ENCODE measurements around the gene HSD17B11. TPM values are rescaled to one million over a fixed set of nuclear protein-coding genes. Genes with fewer than 3 reads are reported as not detected.
"Not testable (repeated sequence)": the region's sequence is repeated elsewhere in the genome, so short reads cannot be mapped to it uniquely, and the experiment has no call there.

HSD17B11 gene
- total and polyA plus RNA-seq, 12 donors = 4.6 to 25.4 (median 12.2) TPM

DNA sequence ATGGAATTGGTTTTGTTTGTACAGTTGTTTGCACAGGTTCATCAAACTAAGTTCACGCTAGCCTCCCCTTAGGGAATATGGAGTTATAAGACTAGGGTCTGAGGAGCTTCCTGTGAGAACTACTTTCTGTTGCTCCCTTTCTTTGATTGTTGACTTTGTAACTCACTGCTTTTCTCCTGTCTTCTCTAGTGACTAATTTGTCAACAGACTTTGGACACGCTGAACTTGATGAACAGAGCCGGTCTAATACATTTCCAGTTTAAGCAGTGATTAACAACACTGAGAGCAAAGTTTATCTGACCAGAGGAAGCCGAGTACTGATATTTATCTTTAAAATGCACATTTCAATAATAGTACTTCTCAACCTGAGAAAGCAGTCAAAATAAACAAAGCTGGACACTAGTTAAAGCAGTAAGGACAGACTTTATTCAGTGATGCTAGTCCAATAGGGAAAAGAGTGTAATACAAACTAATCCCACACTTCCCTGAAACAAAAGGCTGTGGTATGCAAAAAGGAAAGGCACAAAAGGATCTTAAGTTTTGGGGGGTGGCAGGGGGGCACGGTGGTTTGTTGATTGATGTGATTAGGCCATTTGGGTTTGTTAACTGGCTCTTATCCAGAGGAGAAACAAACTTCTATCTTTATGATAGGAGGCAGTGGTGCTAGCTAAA lies 28.7 kb upstream of the HSD17B11 start:
- Histone ChIP-seq H3K27ac (no peak overlapping the region), H3K27me3 (no peaks in the 10 kb centered on the region), H3K4me1 (peaks cover 4 to 25% (median 24%) of the 10 kb centered on the region in 9 donors), H3K9me3 (no peaks in the 10 kb centered on the region), H3K4me3 (no peak overlapping the region), H3K36me3 (no peaks in the 10 kb centered on the region)
- ATAC-seq (no peak), DNase-seq (no peak)
- intact Hi-C loops (cut with DNase I) = loop anchor here in 1 of 10 donors (5.0 kb wide), 1 partner anchor 32 kb away; no protein-coding TSS in a partner anchor
- TF ChIP-seq, protein P1, sequence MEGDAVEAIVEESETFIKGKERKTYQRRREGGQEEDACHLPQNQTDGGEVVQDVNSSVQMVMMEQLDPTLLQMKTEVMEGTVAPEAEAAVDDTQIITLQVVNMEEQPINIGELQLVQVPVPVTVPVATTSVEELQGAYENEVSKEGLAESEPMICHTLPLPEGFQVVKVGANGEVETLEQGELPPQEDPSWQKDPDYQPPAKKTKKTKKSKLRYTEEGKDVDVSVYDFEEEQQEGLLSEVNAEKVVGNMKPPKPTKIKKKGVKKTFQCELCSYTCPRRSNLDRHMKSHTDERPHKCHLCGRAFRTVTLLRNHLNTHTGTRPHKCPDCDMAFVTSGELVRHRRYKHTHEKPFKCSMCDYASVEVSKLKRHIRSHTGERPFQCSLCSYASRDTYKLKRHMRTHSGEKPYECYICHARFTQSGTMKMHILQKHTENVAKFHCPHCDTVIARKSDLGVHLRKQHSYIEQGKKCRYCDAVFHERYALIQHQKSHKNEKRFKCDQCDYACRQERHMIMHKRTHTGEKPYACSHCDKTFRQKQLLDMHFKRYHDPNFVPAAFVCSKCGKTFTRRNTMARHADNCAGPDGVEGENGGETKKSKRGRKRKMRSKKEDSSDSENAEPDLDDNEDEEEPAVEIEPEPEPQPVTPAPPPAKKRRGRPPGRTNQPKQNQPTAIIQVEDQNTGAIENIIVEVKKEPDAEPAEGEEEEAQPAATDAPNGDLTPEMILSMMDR (IDR thresholded peaks at IDR 0.05) = no peak
- WGBS, 2 donors = 45 to 47% methylated on average over 5 of the region's 5 CpGs

DNA sequence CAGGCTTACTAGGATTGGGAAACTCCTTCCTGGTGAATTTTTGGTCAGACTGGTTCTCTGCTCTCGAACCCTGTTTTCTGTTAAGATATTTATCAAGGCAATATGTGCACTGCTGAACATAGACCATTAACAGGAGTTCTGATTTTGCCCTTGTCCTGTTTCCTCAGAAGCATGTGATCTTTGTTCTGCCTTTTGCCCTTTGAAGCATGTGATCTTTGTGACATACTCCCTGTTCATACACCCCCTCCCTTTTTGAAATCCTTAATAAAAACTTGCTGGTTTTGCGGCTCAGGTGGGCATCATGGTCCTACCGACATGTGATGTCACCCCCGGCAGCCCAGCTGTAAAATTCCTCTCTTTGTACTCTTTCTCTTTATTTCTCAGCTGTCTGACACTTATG lies 27.4 kb upstream of the HSD17B11 start:
- H3K9me3 ChIP-seq; H3K36me3 ChIP-seq; ATAC-seq; intact Hi-C loops (cut with DNase I); H3K27ac ChIP-seq; H3K27me3 ChIP-seq; H3K4me3 ChIP-seq; DNase-seq: not testable (repeated sequence)
- peaks cover 2 to 12% (median 11%) of the 10 kb centered on the region in 9 donors for H3K4me1 ChIP-seq
- 95 to 97% methylated on average over 4 of the region's 4 CpGs for WGBS, 2 donors

DNA sequence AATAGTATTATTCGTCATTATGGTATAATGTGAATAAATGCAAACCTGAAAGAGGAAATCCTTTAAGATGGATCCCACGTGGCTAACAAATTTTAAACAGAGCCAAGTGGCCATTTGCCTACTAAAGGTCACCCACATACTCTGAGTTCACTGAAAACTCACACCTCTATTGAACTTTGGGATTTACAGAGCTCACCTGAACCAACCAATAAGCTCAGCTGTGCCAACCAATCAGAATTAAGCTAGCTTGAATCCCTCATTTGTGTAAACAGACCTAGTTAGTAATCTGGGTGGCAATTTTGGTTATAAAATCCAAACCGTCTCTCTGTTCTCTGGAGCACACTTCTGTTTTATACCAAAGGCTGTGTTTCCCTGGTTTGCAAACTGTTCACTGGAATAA lies 26.0 kb upstream of the HSD17B11 start:
- intact Hi-C loops (cut with DNase I) = no loop called here
- DNase-seq = no peak
- 73 to 74% methylated on average over 3 of the region's 3 CpGs for WGBS, 2 donors

DNA sequence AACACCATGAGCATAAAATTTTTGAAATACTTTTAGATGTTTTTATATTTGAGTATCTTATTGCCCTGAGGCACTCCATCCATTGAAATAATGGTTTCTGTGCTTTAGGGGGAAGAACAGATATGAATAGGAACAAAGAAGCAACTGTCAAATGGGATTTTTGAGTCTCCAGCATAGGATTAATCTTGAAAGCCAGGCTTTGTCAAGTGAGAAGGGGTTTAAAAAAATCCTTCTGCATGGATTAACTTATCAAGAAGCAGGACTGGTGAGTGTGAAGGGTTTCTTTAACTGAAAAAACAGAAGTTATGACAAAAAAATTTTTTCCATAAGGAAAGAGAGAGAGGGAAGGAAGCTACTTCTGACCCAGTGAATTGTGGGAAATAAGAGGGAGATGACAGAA lies 23.8 kb upstream of the HSD17B11 start:
- TF ChIP-seq, protein P1 (IDR thresholded peaks at IDR 0.05) = no peak
- peaks cover 0 to 6% (median 0%) of the 10 kb centered on the region in 7 donors for H3K27me3 ChIP-seq
- H3K27ac ChIP-seq = no peak overlapping the region
- no peak for DNase-seq
- intact Hi-C loops (cut with DNase I) = no loop called here
- no peak for ATAC-seq
- H3K4me3 ChIP-seq = no peak overlapping the region
- H3K9me3 ChIP-seq = peaks cover 0 to 6% (median 0%) of the 10 kb centered on the region in 11 donors
- H3K36me3 ChIP-seq = no peaks in the 10 kb centered on the region
- no peaks in the 10 kb centered on the region for H3K4me1 ChIP-seq

More for the DNA sequence above, 26.0 kb upstream of the HSD17B11 start:
- Histone ChIP-seq H3K4me1 (peaks cover 0 to 9% (median 6%) of the 10 kb centered on the region in 9 donors), H3K36me3 (no peaks in the 10 kb centered on the region), H3K27me3 (no peaks in the 10 kb centered on the region), H3K9me3 (peaks cover 0 to 6% (median 0%) of the 10 kb centered on the region in 11 donors), H3K4me3 (no peak overlapping the region), H3K27ac (no peak overlapping the region)
- no peak for ATAC-seq
- TF ChIP-seq, protein P1 (IDR thresholded peaks at IDR 0.05) = no peak

DNA sequence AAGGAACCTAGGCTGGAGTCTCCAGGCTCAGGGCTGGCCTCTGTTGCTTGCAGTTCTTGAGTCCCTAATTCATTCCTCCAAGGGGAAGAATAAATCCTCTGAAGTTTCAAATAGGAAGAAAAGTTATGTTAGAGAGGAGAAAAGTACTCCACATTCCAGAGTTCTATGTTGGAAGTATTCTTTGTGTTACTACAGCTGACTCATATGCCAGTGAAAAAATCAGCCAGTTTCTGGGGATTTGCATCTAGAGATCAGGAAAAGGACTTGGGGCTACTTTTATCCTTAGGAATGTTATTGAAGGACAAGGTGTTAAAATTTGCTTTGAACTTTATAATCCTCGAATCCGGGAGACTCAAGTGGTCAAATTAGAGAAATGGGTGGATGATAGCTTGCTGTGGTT lies 19.7 kb upstream of the HSD17B11 start:
- H3K9me3 ChIP-seq = peaks cover 0 to 6% (median 0%) of the 10 kb centered on the region in 11 donors
- intact Hi-C loops (cut with DNase I) = no loop called here
- WGBS, 2 donors = 84 to 93% methylated on average over 2 of the region's 2 CpGs
- DNase-seq = no peak
- no peak overlapping the region for H3K27ac ChIP-seq
- ATAC-seq = no peak
- peaks cover 0 to 18% (median 0%) of the 10 kb centered on the region in 7 donors for H3K27me3 ChIP-seq
- peaks cover 0 to 17% (median 0%) of the 10 kb centered on the region in 9 donors for H3K4me1 ChIP-seq
- no peaks in the 10 kb centered on the region for H3K36me3 ChIP-seq
- TF ChIP-seq, protein P1 (IDR thresholded peaks at IDR 0.05) = no peak
- H3K4me3 ChIP-seq = no peak overlapping the region
